ENCODE measurements around the gene ITGAV. TPM values are rescaled to one million over a fixed set of nuclear protein-coding genes. Genes with fewer than 3 reads are reported as not detected.

The ITGAV gene
- total RNA-seq, 1 donor from 2014 or later = 46.6 TPM

GRCh38 chr2:186648130-186648529, 58.3 kb downstream of the ITGAV start:
- TF ChIP-seq CTCF (IDR thresholded peaks at IDR 0.05) = no peak
- intact Hi-C loops (cut with DNase I) = no loop called here
- no peak overlapping the region for H3K27ac ChIP-seq
- ATAC-seq (no peak), DNase-seq (no peak)
- H3K4me1 ChIP-seq = no peaks in the 10 kb centered on the region
- no peaks in the 10 kb centered on the region for H3K9me3 ChIP-seq
- no peak overlapping the region for H3K4me3 ChIP-seq
- H3K36me3 ChIP-seq = peaks cover 65% of the 10 kb centered on the region
- H3K27me3 ChIP-seq (ENCODE audit: low read depth) = no peaks in the 10 kb centered on the region

DNA sequence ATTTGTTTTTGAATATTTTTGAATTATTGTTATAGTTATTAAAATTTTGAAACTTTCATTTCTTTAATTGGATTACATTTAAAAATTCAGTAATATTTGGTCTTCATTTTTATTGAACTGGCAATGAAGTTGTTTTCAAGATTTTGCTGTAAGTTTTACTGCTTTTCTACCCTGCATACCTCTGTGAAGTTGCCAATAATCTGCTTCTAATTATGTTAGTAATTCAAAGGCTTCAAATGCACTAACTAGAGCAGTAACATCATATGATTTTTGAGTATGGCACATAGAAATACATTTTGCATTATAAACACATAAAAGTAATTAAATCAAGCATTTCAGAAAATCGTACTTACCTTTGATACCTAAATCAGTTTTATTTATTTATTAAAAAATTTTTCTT, 63.7 kb downstream of the ITGAV start:
- no peaks in the 10 kb centered on the region for H3K27me3 ChIP-seq (ENCODE audit: low read depth)
- DNase-seq (no peak), ATAC-seq (no peak)
- H3K36me3 ChIP-seq = peaks cover 80% of the 10 kb centered on the region
- H3K4me1 ChIP-seq = no peaks in the 10 kb centered on the region
- H3K4me3 ChIP-seq = no peak overlapping the region
- TF ChIP-seq CTCF (IDR thresholded peaks at IDR 0.05) = no peak
- intact Hi-C loops (cut with DNase I) = loop anchor here (5.0 kb wide), 1 partner anchor 151 kb away; no protein-coding TSS in a partner anchor
- H3K27ac ChIP-seq = no peak overlapping the region
- no peaks in the 10 kb centered on the region for H3K9me3 ChIP-seq

DNA sequence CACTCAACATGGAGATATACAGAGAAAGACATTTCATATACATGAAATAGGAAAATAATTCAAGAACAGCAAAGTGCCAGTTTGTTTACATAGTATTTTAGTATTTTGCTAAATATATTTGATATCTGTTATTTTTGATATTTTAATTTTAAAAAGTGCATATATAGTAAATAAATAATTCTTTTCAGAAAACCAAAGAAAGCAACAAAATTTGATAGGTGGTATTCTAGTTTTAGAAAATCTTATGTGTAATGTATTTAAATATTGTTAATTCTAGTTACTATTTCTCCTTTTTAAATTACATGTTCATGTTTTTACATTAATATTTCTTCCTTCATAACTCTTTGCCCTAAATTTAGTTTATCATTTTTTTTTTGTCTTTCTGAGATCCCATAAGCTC, 69.5 kb downstream of the ITGAV start:
- Histone ChIP-seq H3K9me3 (no peaks in the 10 kb centered on the region), H3K4me3 (no peak overlapping the region), H3K27me3 (ENCODE audit: low read depth) (no peaks in the 10 kb centered on the region), H3K36me3 (peaks cover 77% of the 10 kb centered on the region), H3K4me1 (no peaks in the 10 kb centered on the region), H3K27ac (no peak overlapping the region)
- TF ChIP-seq CTCF (IDR thresholded peaks at IDR 0.05) = no peak
- DNase-seq (no peak), ATAC-seq (no peak)
- intact Hi-C loops (cut with DNase I) = no loop called here

DNA sequence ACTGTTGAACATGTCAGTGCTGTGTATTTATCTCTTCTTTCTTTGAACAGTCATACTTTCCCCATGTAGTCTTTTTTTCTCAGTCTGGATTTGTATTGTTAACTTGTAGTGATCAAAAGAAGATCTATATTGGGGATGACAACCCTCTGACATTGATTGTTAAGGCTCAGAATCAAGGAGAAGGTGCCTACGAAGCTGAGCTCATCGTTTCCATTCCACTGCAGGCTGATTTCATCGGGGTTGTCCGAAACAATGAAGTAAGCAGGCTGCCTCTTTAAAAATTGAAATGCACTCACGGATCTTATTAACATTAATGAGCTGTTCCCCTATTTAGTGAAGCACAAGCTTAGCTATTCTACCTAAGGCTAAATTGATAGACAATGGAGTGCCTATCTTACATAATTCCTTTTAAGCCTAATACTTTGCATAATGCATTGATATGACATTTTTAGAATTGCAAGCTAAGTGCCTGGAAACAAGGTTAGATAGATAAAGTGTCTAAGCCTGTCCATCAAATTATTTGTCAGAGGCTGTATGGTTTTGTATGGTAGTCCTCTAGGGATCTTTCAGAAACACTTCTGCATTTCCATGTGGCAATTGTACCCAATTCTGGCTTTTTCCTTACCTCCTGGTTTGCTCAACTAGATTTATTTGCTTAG, 74.7 kb downstream of the ITGAV start:
- Histone ChIP-seq H3K4me1 (no peaks in the 10 kb centered on the region), H3K4me3 (no peak overlapping the region), H3K9me3 (no peaks in the 10 kb centered on the region), H3K27me3 (ENCODE audit: low read depth) (no peaks in the 10 kb centered on the region), H3K36me3 (peaks cover 78% of the 10 kb centered on the region), H3K27ac (no peak overlapping the region)
- ATAC-seq (no peak), DNase-seq (no peak)
- intact Hi-C loops (cut with DNase I) = no loop called here
- TF ChIP-seq CTCF (IDR thresholded peaks at IDR 0.05) = no peak

- peaks cover 97% of the 10 kb centered on the region for H3K36me3 ChIP-seq
- DNase-seq (no peak), ATAC-seq (no peak)
- H3K4me3 ChIP-seq = no peak overlapping the region
- TF ChIP-seq CTCF (IDR thresholded peaks at IDR 0.05) = no peak
- intact Hi-C loops (cut with DNase I) = no loop called here
- H3K4me1 ChIP-seq = no peaks in the 10 kb centered on the region
- H3K27me3 ChIP-seq (ENCODE audit: low read depth) = no peaks in the 10 kb centered on the region
- H3K9me3 ChIP-seq = peaks cover 6% of the 10 kb centered on the region
- H3K27ac ChIP-seq = no peak overlapping the region
Measured at GRCh38 chr2:186669146-186669545, 79.3 kb downstream of the ITGAV start.

All from lower lobe of right lung (tissue), 2 donors.